Uterus (tissue), 2 donors: ENCODE results near the gene TMEM120B.

Experiments
- CTCF ChIP-seq, 4 experiments: fragments of 200-600 bp in 2 of 4; fragments of 450-650 bp in 2 of 4; sonication (generic) in 2 of 4; IDR thresholded peaks; one replicate each; pipeline ENCODE4 v1.5.1; 2016 to 2019; ENCODE audit warnings: antibody characterized with exemption in 4 of 4, mild to moderate bottlenecking in 2 of 4, moderate library complexity in 1 of 4
- POLR2A ChIP-seq, 2 donors: fragments of 450-650 bp; IDR thresholded peaks; one replicate each; pipeline ENCODE4 v1.6.1; 2016; ENCODE audit warnings: antibody characterized with exemption in 2 of 2, mild to moderate bottlenecking in 1 of 2, moderate library complexity in 1 of 2

- TF ChIP-seq CTCF (IDR thresholded peaks at IDR 0.05): no peak
- TF ChIP-seq POLR2A (IDR thresholded peaks at IDR 0.05): no peak
These were observed 92.0 kb downstream of the TMEM120B start for GRCh38 chr12:121804417-121805111.
